ENCODE measurements around the gene RFX4. TPM values are rescaled to one million over a fixed set of nuclear protein-coding genes. Genes with fewer than 3 reads are reported as not detected.
A peak's percentile ranks its signal among the peaks of the same experiment; 100 is the strongest.

RFX4 gene
- total and polyA plus RNA-seq, 2 of the 8 experiments (the other 6 are each of a cell fraction or from before 2014, with no cell fraction given): 0.06 TPM; not detected in 1

- 28% methylated on average over 3 of the region's 3 CpGs; no CpG with 5 or more reads in 1 of the 2 experiments for WGBS, 2 experiments (ENCODE audit: extremely low coverage in 1 of 2, insufficient coverage in 1 of 2, insufficient read length in 1 of 2, insufficient replicate concordance in 2 of 2, low coverage in 1 of 2, low lambda C conversion rate in 2 of 2, missing lambda C conversion rate in 1 of 2)
- DNase-seq (ENCODE audit: low read depth in 1 of 2, low spot score in 2 of 2): no peak
- peaks cover 0 to 6% (median 2%) of the 10 kb centered on the region in 4 experiments; a peak in 3 of 7 replicates for H3K4me1 ChIP-seq (replicated peaks in 1 of 4; ENCODE audit: control insufficient read depth in 3 of 4, insufficient read depth in 4 of 4, low read length in 3 of 4)
- H2BK5ac ChIP-seq (ENCODE audit: low read depth, low read length): no peak overlapping the region
- H3K18ac ChIP-seq (ENCODE audit: extremely low read depth, low read length): no peak overlapping the region
- no peak overlapping the region for H2AK5ac ChIP-seq (ENCODE audit: low read depth, low read length)
- no peak overlapping the region for H3K27ac ChIP-seq (ENCODE audit: low read depth, low read length)
- no peak overlapping the region for H3K4me3 ChIP-seq (ENCODE audit: extremely low read depth in 1 of 4, insufficient read depth in 2 of 4, low read depth in 3 of 4, low read length in 4 of 4)
- H2BK15ac ChIP-seq (ENCODE audit: low read length): no peak overlapping the region
- no peak overlapping the region for H4K91ac ChIP-seq (replicated peaks; ENCODE audit: insufficient read length, low read length)
- no peaks in the 10 kb centered on the region for H3K79me1 ChIP-seq (ENCODE audit: low read depth, low read length)
- H3K27me3 ChIP-seq (replicated peaks in 1 of 4; ENCODE audit: control insufficient read depth in 3 of 4, extremely low read depth in 1 of 4, insufficient read depth in 3 of 4, low read length in 3 of 4): no peaks in the 10 kb centered on the region
- no peak overlapping the region; a peak in 1 of 4 replicates for H3K4me2 ChIP-seq (ENCODE audit: insufficient read depth in 1 of 2, low read depth in 2 of 2, low read length in 2 of 2)
- no peak overlapping the region for H4K8ac ChIP-seq (ENCODE audit: extremely low read depth, insufficient read depth, low read length)
- H3K9me3 ChIP-seq (ENCODE audit: insufficient read depth in 2 of 2, low read depth in 1 of 2, low read length in 1 of 2): no peaks in the 10 kb centered on the region
- no peak overlapping the region for H3K4ac ChIP-seq (replicated peaks; ENCODE audit: insufficient read length, low read depth, low read length)
- peak overlapping the region; percentile 48 for H2AFZ ChIP-seq (ENCODE audit: low read length)
- no peak overlapping the region for H2BK20ac ChIP-seq (ENCODE audit: low read length)
- ChIA-PET CTCF (ENCODE audit: partially characterized antibody) (interaction anchor here (0.7 to 4.7 kb wide), 14 partner anchors 9 to 171 kb away, joined by 3 to 17 read pairs (median 4); no protein-coding TSS in a partner anchor), POLR2A (ENCODE audit: partially characterized antibody) (no interaction called here)
- no peak overlapping the region for H3K14ac ChIP-seq (ENCODE audit: insufficient read length)
- H4K20me1 ChIP-seq (replicated peaks in 1 of 2; ENCODE audit: control insufficient read depth in 1 of 2, insufficient read depth in 2 of 2, low read length in 2 of 2): no peaks in the 10 kb centered on the region
- H3K79me2 ChIP-seq (ENCODE audit: control insufficient read depth in 1 of 2, insufficient read depth in 2 of 2, low read length in 2 of 2): no peaks in the 10 kb centered on the region
- no peaks in the 10 kb centered on the region for H3K23me2 ChIP-seq (ENCODE audit: low read depth, low read length)
- peak; percentile 78 for FAIRE-seq
- no peak overlapping the region for H3K9ac ChIP-seq (replicated peaks in 1 of 4; ENCODE audit: extremely low read depth in 1 of 4, low read depth in 3 of 4, low read length in 3 of 4)
- H4K5ac ChIP-seq (ENCODE audit: insufficient read length, low read depth, low read length): no peak overlapping the region
- no peak overlapping the region for H2BK120ac ChIP-seq (replicated peaks; ENCODE audit: low read depth, low read length)
- H3K36me3 ChIP-seq (ENCODE audit: control insufficient read depth in 2 of 4, insufficient read depth in 4 of 4, low read length in 3 of 4): no peaks in the 10 kb centered on the region
- TF ChIP-seq KDM1A (IDR thresholded peaks at IDR 0.05; ENCODE audit: borderline replicate concordance, low read length): no peak
- TF ChIP-seq POU5F1 (IDR thresholded peaks at IDR 0.05; ENCODE audit: low read depth, low read length): no peak
- no peak for TF ChIP-seq EGR1 (IDR thresholded peaks at IDR 0.05; ENCODE audit: borderline replicate concordance, low read depth, low read length)
- peak; percentile 60 to 64 for TF ChIP-seq RAD21 (IDR thresholded peaks at IDR 0.05 in 1 of 2, conservative IDR thresholded peaks at IDR 0.05 in 1 of 2; ENCODE audit: low read depth in 2 of 2, low read length in 2 of 2)
- no peak for TF ChIP-seq RXRA (IDR thresholded peaks at IDR 0.05; ENCODE audit: insufficient read depth, low read depth, low read length)
- peak in 2 of 3 experiments; percentile 24 to 54; a peak in 2 of 4 replicates for TF ChIP-seq CTCF (IDR thresholded peaks at IDR 0.05; ENCODE audit: control extremely low read depth in 1 of 3, insufficient read depth in 1 of 3, low read depth in 1 of 3, low read length in 3 of 3)
- H2BK12ac ChIP-seq (ENCODE audit: low read depth, low read length): no peak overlapping the region
- H3K56ac ChIP-seq (replicated peaks; ENCODE audit: insufficient read length, low read depth, low read length): no peak overlapping the region
- no peak overlapping the region for H3K23ac ChIP-seq (ENCODE audit: insufficient read length)
These were observed 140.0 kb downstream of the RFX4 start for GRCh38 chr12:106722837-106723236.
